C4-2B (cell line): Measurements from ENCODE around the gene SRPX2.

ENCODE experiments used
- CTCF ChIP-seq: fragments of 450-650 bp; conservative IDR thresholded peaks from 2 replicates; pipeline ENCODE4 v1.5.1; 2017; ENCODE audit warnings: mild to moderate bottlenecking
- ZFX ChIP-seq: fragments of 450-650 bp; IDR thresholded peaks from 2 replicates; pipeline ENCODE4 v1.6.1; 2017

GRCh38 chrX:100717363-100717762, 73.4 kb downstream of the SRPX2 start:
- TF ChIP-seq CTCF (no peak), ZFX (no peak)
